HCT116 (cell line): Measurements from ENCODE around the gene RYR3.

Experiments used
- ATF3 ChIP-seq: IDR thresholded peaks from 2 replicates; pipeline ENCODE4 v1.6.1; 2012
- CTCF ChIP-seq, 3 experiments: fragments of 200-600 bp in 1 of 3; sonication (generic) in 1 of 3; IDR thresholded peaks in 2 of 3; conservative IDR thresholded peaks in 1 of 3; 2 replicates each; pipeline ENCODE4 v1.5.1; 2012 to 2017; ENCODE audit warnings: low read depth in 2 of 3, low read length in 2 of 3, antibody characterized with exemption in 1 of 3, borderline replicate concordance in 1 of 3, control low read depth in 1 of 3, mild to moderate bottlenecking in 1 of 3, mixed read lengths in 1 of 3, mixed run types in 1 of 3, moderate library complexity in 1 of 3; ENCODE audit not compliant: insufficient read depth in 1 of 3
- EGR1 ChIP-seq: IDR thresholded peaks from 2 replicates; pipeline ENCODE4 v1.6.1; 2012; ENCODE audit warnings: low read depth
- EZH2 ChIP-seq: fragments of 200-600 bp; sonication (generic); IDR thresholded peaks from 2 replicates; pipeline ENCODE4 v1.6.1; 2017; ENCODE audit warnings: antibody characterized with exemption, mixed run types
- JUND ChIP-seq: IDR thresholded peaks from 2 replicates; pipeline ENCODE4 v1.6.1; 2012
- POLR2A ChIP-seq: IDR thresholded peaks from 2 replicates; pipeline ENCODE4 v1.7.0; 2011; ENCODE audit warnings: borderline replicate concordance; ENCODE audit not compliant: insufficient read depth, insufficient read length; ENCODE audit errors: extremely low read depth
- POLR2AphosphoS5 ChIP-seq: IDR thresholded peaks from 2 replicates; pipeline ENCODE4 v1.6.1; 2011; ENCODE audit warnings: mild to moderate bottlenecking, low read depth, low read length, moderate library complexity
- SP1 ChIP-seq: IDR thresholded peaks from 2 replicates; pipeline ENCODE4 v1.6.1; 2012; ENCODE audit warnings: low read depth
- SRF ChIP-seq: IDR thresholded peaks from 2 replicates; pipeline ENCODE4 v1.6.1; 2012; ENCODE audit warnings: low read depth
- YY1 ChIP-seq: IDR thresholded peaks from 2 replicates; pipeline ENCODE4 v1.6.1; 2011; ENCODE audit warnings: low read length, low read depth, moderate library complexity, mild to moderate bottlenecking; ENCODE audit not compliant: insufficient replicate concordance; ENCODE audit errors: extremely low read depth
- ZNF274 ChIP-seq: fragments of 200-500 bp; sonication (Bioruptor generic); IDR thresholded peaks from 2 replicates; pipeline ENCODE4 v1.6.1; 2014; ENCODE audit warnings: mild to moderate bottlenecking, low read depth, low read length, inconsistent platforms

- TF ChIP-seq EGR1 (no peak), CTCF (IDR thresholded peaks at IDR 0.05 in 2 of 3, conservative IDR thresholded peaks at IDR 0.05 in 1 of 3; ENCODE audit: borderline replicate concordance in 1 of 3, insufficient read depth in 1 of 3, low read depth in 2 of 3, low read length in 2 of 3) (no peak), POLR2A (no peak), ATF3 (no peak), SP1 (no peak), YY1 (no peak), POLR2AphosphoS5 (no peak), JUND (no peak), EZH2 (no peak), SRF (no peak), ZNF274 (no peak)
Measured at GRCh38 chr15:33315044-33315443, 4.3 kb downstream of the RYR3 start.
